ENCODE measurements around the gene NR2E3. TPM values are rescaled to one million over a fixed set of nuclear protein-coding genes. Genes with fewer than 3 reads are reported as not detected.

Gene NR2E3
- total and polyA plus RNA-seq, 9 of the 15 experiments (the other 6 are each of a cell fraction or from before 2014, with no cell fraction given) = not detected

DNA sequence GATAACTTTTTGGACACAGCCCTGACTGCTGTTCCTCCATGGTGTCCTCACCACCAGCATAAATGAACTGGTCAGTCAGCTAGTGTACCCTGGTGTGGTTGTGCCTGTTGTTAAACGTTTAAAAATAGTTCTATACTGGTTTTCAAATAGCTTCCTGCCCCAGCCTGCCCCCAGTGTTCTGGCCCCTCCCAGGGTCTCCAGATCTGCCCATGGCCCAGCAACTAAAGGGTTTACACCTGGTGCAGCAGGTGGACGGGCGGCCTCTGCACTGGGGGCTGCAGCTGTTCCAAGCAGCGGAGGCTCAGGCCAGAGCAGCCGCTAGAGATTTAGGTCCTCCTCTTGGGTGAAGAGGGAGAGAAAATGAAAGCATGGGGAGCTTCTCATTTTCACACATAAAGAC lies 6.1 kb upstream of the NR2E3 start (continued):
- TF ChIP-seq, protein P1, sequence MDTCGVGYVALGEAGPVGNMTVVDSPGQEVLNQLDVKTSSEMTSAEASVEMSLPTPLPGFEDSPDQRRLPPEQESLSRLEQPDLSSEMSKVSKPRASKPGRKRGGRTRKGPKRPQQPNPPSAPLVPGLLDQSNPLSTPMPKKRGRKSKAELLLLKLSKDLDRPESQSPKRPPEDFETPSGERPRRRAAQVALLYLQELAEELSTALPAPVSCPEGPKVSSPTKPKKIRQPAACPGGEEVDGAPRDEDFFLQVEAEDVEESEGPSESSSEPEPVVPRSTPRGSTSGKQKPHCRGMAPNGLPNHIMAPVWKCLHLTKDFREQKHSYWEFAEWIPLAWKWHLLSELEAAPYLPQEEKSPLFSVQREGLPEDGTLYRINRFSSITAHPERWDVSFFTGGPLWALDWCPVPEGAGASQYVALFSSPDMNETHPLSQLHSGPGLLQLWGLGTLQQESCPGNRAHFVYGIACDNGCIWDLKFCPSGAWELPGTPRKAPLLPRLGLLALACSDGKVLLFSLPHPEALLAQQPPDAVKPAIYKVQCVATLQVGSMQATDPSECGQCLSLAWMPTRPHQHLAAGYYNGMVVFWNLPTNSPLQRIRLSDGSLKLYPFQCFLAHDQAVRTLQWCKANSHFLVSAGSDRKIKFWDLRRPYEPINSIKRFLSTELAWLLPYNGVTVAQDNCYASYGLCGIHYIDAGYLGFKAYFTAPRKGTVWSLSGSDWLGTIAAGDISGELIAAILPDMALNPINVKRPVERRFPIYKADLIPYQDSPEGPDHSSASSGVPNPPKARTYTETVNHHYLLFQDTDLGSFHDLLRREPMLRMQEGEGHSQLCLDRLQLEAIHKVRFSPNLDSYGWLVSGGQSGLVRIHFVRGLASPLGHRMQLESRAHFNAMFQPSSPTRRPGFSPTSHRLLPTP (IDR thresholded peaks at IDR 0.05; ENCODE audit: borderline replicate concordance, extremely low read depth, insufficient read length) = no peak
- TF ChIP-seq, protein P2, sequence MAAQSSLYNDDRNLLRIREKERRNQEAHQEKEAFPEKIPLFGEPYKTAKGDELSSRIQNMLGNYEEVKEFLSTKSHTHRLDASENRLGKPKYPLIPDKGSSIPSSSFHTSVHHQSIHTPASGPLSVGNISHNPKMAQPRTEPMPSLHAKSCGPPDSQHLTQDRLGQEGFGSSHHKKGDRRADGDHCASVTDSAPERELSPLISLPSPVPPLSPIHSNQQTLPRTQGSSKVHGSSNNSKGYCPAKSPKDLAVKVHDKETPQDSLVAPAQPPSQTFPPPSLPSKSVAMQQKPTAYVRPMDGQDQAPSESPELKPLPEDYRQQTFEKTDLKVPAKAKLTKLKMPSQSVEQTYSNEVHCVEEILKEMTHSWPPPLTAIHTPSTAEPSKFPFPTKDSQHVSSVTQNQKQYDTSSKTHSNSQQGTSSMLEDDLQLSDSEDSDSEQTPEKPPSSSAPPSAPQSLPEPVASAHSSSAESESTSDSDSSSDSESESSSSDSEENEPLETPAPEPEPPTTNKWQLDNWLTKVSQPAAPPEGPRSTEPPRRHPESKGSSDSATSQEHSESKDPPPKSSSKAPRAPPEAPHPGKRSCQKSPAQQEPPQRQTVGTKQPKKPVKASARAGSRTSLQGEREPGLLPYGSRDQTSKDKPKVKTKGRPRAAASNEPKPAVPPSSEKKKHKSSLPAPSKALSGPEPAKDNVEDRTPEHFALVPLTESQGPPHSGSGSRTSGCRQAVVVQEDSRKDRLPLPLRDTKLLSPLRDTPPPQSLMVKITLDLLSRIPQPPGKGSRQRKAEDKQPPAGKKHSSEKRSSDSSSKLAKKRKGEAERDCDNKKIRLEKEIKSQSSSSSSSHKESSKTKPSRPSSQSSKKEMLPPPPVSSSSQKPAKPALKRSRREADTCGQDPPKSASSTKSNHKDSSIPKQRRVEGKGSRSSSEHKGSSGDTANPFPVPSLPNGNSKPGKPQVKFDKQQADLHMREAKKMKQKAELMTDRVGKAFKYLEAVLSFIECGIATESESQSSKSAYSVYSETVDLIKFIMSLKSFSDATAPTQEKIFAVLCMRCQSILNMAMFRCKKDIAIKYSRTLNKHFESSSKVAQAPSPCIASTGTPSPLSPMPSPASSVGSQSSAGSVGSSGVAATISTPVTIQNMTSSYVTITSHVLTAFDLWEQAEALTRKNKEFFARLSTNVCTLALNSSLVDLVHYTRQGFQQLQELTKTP (IDR thresholded peaks at IDR 0.05; ENCODE audit: low read depth in 1 of 2, partially characterized antibody in 2 of 2) = no peak
- TF ChIP-seq MED1 (CRISPR knock-in tag; IDR thresholded peaks at IDR 0.05; ENCODE audit: borderline replicate concordance) (no peak), KDM4B (IDR thresholded peaks at IDR 0.05; ENCODE audit: borderline replicate concordance in 2 of 2, low read depth in 1 of 2) (no peak), ZNF766 (CRISPR knock-in tag; conservative IDR thresholded peaks at IDR 0.05) (no peak)
- TF ChIP-seq, protein P3, sequence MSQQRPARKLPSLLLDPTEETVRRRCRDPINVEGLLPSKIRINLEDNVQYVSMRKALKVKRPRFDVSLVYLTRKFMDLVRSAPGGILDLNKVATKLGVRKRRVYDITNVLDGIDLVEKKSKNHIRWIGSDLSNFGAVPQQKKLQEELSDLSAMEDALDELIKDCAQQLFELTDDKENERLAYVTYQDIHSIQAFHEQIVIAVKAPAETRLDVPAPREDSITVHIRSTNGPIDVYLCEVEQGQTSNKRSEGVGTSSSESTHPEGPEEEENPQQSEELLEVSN (IDR thresholded peaks at IDR 0.05; ENCODE audit: borderline replicate concordance in 1 of 2, extremely low read depth in 1 of 2, insufficient read depth in 1 of 2, insufficient read length in 1 of 2, low read depth in 1 of 2, low read length in 1 of 2, poor library complexity in 1 of 2, severe bottlenecking in 1 of 2) = no peak
- TF ChIP-seq, protein P4, sequence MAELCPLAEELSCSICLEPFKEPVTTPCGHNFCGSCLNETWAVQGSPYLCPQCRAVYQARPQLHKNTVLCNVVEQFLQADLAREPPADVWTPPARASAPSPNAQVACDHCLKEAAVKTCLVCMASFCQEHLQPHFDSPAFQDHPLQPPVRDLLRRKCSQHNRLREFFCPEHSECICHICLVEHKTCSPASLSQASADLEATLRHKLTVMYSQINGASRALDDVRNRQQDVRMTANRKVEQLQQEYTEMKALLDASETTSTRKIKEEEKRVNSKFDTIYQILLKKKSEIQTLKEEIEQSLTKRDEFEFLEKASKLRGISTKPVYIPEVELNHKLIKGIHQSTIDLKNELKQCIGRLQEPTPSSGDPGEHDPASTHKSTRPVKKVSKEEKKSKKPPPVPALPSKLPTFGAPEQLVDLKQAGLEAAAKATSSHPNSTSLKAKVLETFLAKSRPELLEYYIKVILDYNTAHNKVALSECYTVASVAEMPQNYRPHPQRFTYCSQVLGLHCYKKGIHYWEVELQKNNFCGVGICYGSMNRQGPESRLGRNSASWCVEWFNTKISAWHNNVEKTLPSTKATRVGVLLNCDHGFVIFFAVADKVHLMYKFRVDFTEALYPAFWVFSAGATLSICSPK (IDR thresholded peaks at IDR 0.05; ENCODE audit: borderline replicate concordance) = no peak

Measured in K562 (cell line).